Keratinocyte (primary cell): ENCODE measurements around the gene NOL3. TPM values are rescaled to one million over a fixed set of nuclear protein-coding genes. Genes with fewer than 3 reads are reported as not detected.

Source experiments
- DNase-seq: peaks from one replicate; pipeline ENCODE4 v3.0.0-alpha.2; 2011; ENCODE audit warnings: low read depth, missing footprints, low spot score
- FAIRE-seq: peaks from 2 replicates; lab custom pipeline; 2011; peaks lifted over from hg19 to GRCh38; lab: Jason Lieb, UNC
- H2AFZ ChIP-seq: 2 replicates; pipeline ENCODE4 v1.6.0; 2012; ENCODE audit warnings: low read length, control low read depth, inconsistent platforms; ENCODE audit not compliant: control insufficient read depth
- H3K27ac ChIP-seq: 2 replicates; pipeline ENCODE4 v1.5.1; 2011; ENCODE audit warnings: low read length; ENCODE audit not compliant: control insufficient read depth, insufficient read depth
- H3K27me3 ChIP-seq: 3 replicates; pipeline ENCODE4 v1.6.0; 2011; ENCODE audit warnings: low read length; ENCODE audit not compliant: control insufficient read depth, insufficient read depth; ENCODE audit errors: extremely low read depth
- H3K36me3 ChIP-seq, 2 experiments: 2 replicates in 1 of 2; 3 replicates in 1 of 2; pipeline ENCODE4 v1.5.1; 2011; ENCODE audit warnings: low read length in 2 of 2, mild to moderate bottlenecking in 1 of 2; ENCODE audit not compliant: control insufficient read depth in 2 of 2, insufficient read depth in 2 of 2; ENCODE audit errors: extremely low read depth in 1 of 2
- H3K4me1 ChIP-seq: 3 replicates; pipeline ENCODE4 v1.5.1; 2011; ENCODE audit warnings: low read length; ENCODE audit not compliant: control insufficient read depth, insufficient read depth; ENCODE audit errors: extremely low read depth
- H3K4me2 ChIP-seq: 3 replicates; pipeline ENCODE4 v1.6.0; 2011; ENCODE audit warnings: low read depth, low read length; ENCODE audit not compliant: control insufficient read depth, insufficient read depth; ENCODE audit errors: extremely low read depth
- H3K4me3 ChIP-seq, 3 experiments: fragments of 200-600 bp in 1 of 3; sonication (generic) in 1 of 3; 2 replicates in 2 of 3; 3 replicates in 1 of 3; pipeline ENCODE4 v1.5.1; 2011 to 2016; ENCODE audit warnings: low read length in 3 of 3, mild to moderate bottlenecking in 3 of 3, control low read depth in 2 of 3, inconsistent platforms in 1 of 3, low read depth in 1 of 3, mixed read lengths in 1 of 3, mixed run types in 1 of 3, moderate library complexity in 1 of 3; ENCODE audit not compliant: control insufficient read depth in 2 of 3, insufficient read depth in 2 of 3; ENCODE audit errors: extremely low read depth in 1 of 3
- H3K79me2 ChIP-seq: 2 replicates; pipeline ENCODE4 v1.6.0; 2012; ENCODE audit warnings: low read length; ENCODE audit not compliant: control insufficient read depth, insufficient read depth
- H3K9ac ChIP-seq: 3 replicates; pipeline ENCODE4 v1.6.0; 2011; ENCODE audit warnings: low read length; ENCODE audit not compliant: control insufficient read depth, insufficient read depth; ENCODE audit errors: extremely low read depth
- H3K9me1 ChIP-seq: 3 replicates; pipeline ENCODE4 v1.6.0; 2011; ENCODE audit warnings: low read length; ENCODE audit not compliant: control insufficient read depth, insufficient read depth; ENCODE audit errors: extremely low read depth
- H3K9me3 ChIP-seq: 2 replicates; pipeline ENCODE4 v1.5.1; 2012; ENCODE audit warnings: low read depth, low read length; ENCODE audit not compliant: control insufficient read depth
- H4K20me1 ChIP-seq: 3 replicates; pipeline ENCODE4 v1.6.0; 2011; ENCODE audit warnings: low read length; ENCODE audit not compliant: control insufficient read depth, insufficient read depth; ENCODE audit errors: extremely low read depth
- EZH2 ChIP-seq: IDR thresholded peaks from one replicate; pipeline ENCODE4 v1.6.1; 2012; ENCODE audit warnings: inconsistent platforms, mild to moderate bottlenecking, low read length, moderate library complexity
- dilution Hi-C: fragments of 300-500 bp; cut with MboI; formaldehyde crosslinking; loops from one replicate; pipeline ENCODE4 v1.7.0; 2020; ENCODE audit warnings: low sequenced_read_pairs; ENCODE audit not compliant: extremely low pct_ligation_motif_present
- polyA plus RNA-seq, 5 experiments: library from polyadenylated mRNA; depleted of rRNA in 3 of 5; stranded (reverse) in 3 of 5; stranded (forward) in 1 of 5; unstranded in 1 of 5; fragments of >200 nt; gene quantifications; 1 replicate in 1 of 5; 2 replicates in 3 of 5; 3 replicates in 1 of 5; pipeline versions ENCODE4 v1.2.1 to v1.2.3, GENCODE V29; 2011 to 2012; ENCODE audit warnings: missing spikeins in 2 of 5, low read depth in 1 of 5, low replicate concordance in 1 of 5
- TF ChIP-seq, protein P1 (sequence below), 3 experiments: IDR thresholded peaks in 1 of 3; conservative IDR thresholded peaks in 1 of 3; optimal IDR thresholded peaks in 1 of 3; 2 replicates in 2 of 3; 3 replicates in 1 of 3; pipeline versions ENCODE3 to v1.5.1; 2011; ENCODE audit warnings: low read length in 3 of 3, mild to moderate bottlenecking in 3 of 3, moderate library complexity in 2 of 3, control low read depth in 1 of 3, inconsistent platforms in 1 of 3; ENCODE audit not compliant: insufficient read depth in 2 of 3; ENCODE audit errors: extremely low read depth in 1 of 3

Gene NOL3
- polyA plus RNA-seq, 1 donor (not counting 4 experiments of a cell fraction or from before 2014, with no cell fraction given) = 16.8 TPM

DNA sequence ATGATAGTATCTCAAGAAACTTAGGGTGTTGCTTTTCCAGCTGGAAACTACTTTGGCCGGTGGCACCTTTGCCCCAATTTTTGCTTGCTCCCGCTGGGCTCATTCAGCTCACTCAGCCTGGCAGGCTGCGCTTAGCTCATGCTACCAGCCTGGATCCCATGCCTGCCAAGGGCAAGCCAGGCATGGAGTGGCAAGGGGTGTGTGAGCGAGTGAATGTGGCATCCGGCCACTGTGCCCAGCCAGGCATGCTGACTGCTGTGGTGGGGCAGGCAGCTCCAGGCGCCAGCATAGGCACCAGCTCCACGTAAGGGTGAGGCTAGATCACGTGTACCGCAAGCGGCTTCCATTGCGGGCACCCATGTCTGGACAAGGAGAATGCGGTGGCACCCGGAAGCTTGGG lies 28.9 kb upstream of the NOL3 start:
- FAIRE-seq (no peak), DNase-seq (no peak)
- no peaks in the 10 kb centered on the region for H4K20me1 ChIP-seq
- H3K4me1 ChIP-seq = no peaks in the 10 kb centered on the region
- H3K27me3 ChIP-seq = no peaks in the 10 kb centered on the region
- no peak overlapping the region for H3K4me3 ChIP-seq
- H3K36me3 ChIP-seq = peaks cover 29 to 52% of the 10 kb centered on the region in 2 experiments
- TF ChIP-seq, protein P1, sequence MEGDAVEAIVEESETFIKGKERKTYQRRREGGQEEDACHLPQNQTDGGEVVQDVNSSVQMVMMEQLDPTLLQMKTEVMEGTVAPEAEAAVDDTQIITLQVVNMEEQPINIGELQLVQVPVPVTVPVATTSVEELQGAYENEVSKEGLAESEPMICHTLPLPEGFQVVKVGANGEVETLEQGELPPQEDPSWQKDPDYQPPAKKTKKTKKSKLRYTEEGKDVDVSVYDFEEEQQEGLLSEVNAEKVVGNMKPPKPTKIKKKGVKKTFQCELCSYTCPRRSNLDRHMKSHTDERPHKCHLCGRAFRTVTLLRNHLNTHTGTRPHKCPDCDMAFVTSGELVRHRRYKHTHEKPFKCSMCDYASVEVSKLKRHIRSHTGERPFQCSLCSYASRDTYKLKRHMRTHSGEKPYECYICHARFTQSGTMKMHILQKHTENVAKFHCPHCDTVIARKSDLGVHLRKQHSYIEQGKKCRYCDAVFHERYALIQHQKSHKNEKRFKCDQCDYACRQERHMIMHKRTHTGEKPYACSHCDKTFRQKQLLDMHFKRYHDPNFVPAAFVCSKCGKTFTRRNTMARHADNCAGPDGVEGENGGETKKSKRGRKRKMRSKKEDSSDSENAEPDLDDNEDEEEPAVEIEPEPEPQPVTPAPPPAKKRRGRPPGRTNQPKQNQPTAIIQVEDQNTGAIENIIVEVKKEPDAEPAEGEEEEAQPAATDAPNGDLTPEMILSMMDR (optimal IDR thresholded peaks at IDR 0.05 in 1 of 3, IDR thresholded peaks at IDR 0.05 in 1 of 3, conservative IDR thresholded peaks at IDR 0.05 in 1 of 3; ENCODE audit: extremely low read depth in 1 of 3, insufficient read depth in 2 of 3, low read length in 3 of 3) = no peak
- TF ChIP-seq EZH2 = no peak
- no peaks in the 10 kb centered on the region for H3K79me2 ChIP-seq
- dilution Hi-C loops = no loop called here
- no peak overlapping the region for H2AFZ ChIP-seq
- no peak overlapping the region for H3K4me2 ChIP-seq
- no peaks in the 10 kb centered on the region for H3K9me3 ChIP-seq
- no peaks in the 10 kb centered on the region for H3K9me1 ChIP-seq
- no peak overlapping the region for H3K27ac ChIP-seq
- no peak overlapping the region for H3K9ac ChIP-seq

DNA sequence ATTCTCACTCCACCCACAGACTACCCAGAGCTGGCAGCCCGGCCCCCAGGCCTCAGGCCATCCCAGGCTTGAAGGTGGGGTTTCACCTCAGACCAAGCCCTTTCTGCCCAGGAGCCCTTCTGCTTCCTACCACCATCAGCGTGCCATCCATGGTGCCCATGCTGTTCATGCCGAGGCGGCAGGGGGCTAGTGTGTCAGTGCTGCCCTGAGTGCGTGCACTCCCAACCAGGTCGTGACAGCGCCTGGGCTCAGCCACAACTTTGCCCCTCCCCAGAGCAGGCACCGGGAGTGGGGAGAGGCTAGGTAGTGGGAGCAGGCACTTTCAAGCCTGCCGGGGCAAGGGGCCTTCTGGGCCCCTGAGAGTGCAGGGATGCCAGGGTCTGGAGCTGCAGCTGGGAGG lies 28.0 kb upstream of the NOL3 start:
- H3K9me1 ChIP-seq = no peaks in the 10 kb centered on the region
- no peaks in the 10 kb centered on the region for H3K9me3 ChIP-seq
- H3K79me2 ChIP-seq = no peaks in the 10 kb centered on the region
- peaks cover 4% of the 10 kb centered on the region for H3K4me1 ChIP-seq
- H3K4me2 ChIP-seq = no peak overlapping the region
- H4K20me1 ChIP-seq = no peaks in the 10 kb centered on the region
- DNase-seq (no peak), FAIRE-seq (no peak)
- H3K27me3 ChIP-seq = no peaks in the 10 kb centered on the region
- peaks cover 38 to 61% of the 10 kb centered on the region in 2 experiments for H3K36me3 ChIP-seq
- TF ChIP-seq EZH2 = no peak
- TF ChIP-seq, protein P1 (optimal IDR thresholded peaks at IDR 0.05 in 1 of 3, IDR thresholded peaks at IDR 0.05 in 1 of 3, conservative IDR thresholded peaks at IDR 0.05 in 1 of 3; ENCODE audit: extremely low read depth in 1 of 3, insufficient read depth in 2 of 3, low read length in 3 of 3) = no peak
- no peak overlapping the region for H3K4me3 ChIP-seq
- no peak overlapping the region for H3K9ac ChIP-seq
- H3K27ac ChIP-seq = no peak overlapping the region
- dilution Hi-C loops = no loop called here
- H2AFZ ChIP-seq = no peak overlapping the region
